ENCODE data around the gene NELL2.
A peak's percentile ranks its signal among the peaks of the same experiment; 100 is the strongest.

Gene NELL2

GRCh38 chr12:44521702-44522101 lies 354.4 kb downstream of the NELL2 start:
- TF ChIP-seq CTCF (IDR thresholded peaks at IDR 0.05; ENCODE audit: insufficient read depth, low read depth, low read length, missing control alignments): no peak
- DNase-seq (ENCODE audit: low read depth): no peak
- H3K4me3 ChIP-seq (ENCODE audit: low read depth, low read length): no peak overlapping the region

- no peak overlapping the region for H3K4me3 ChIP-seq (ENCODE audit: low read depth, low read length)
- no peak for TF ChIP-seq CTCF (IDR thresholded peaks at IDR 0.05; ENCODE audit: insufficient read depth, low read depth, low read length, missing control alignments)
- DNase-seq (ENCODE audit: low read depth): no peak
Measured at GRCh38 chr12:44519931-44520330, 356.2 kb downstream of the NELL2 start.

- DNase-seq (ENCODE audit: low read depth): peak; percentile 6
- TF ChIP-seq CTCF (IDR thresholded peaks at IDR 0.05; ENCODE audit: insufficient read depth, low read depth, low read length, missing control alignments): no peak
- no peak overlapping the region for H3K4me3 ChIP-seq (ENCODE audit: low read depth, low read length)
Measured at GRCh38 chr12:44511289-44511688, 364.8 kb downstream of the NELL2 start.

- TF ChIP-seq CTCF (IDR thresholded peaks at IDR 0.05; ENCODE audit: insufficient read depth, low read depth, low read length, missing control alignments): no peak
- H3K4me3 ChIP-seq (ENCODE audit: low read depth, low read length): no peak overlapping the region
- no peak for DNase-seq (ENCODE audit: low read depth)
Measured at GRCh38 chr12:44510510-44510909, 365.6 kb downstream of the NELL2 start.

- DNase-seq (ENCODE audit: low read depth): no peak
- H3K4me3 ChIP-seq (ENCODE audit: low read depth, low read length): no peak overlapping the region
- no peak for TF ChIP-seq CTCF (IDR thresholded peaks at IDR 0.05; ENCODE audit: insufficient read depth, low read depth, low read length, missing control alignments)
Measured at GRCh38 chr12:44510076-44510475, 366.0 kb downstream of the NELL2 start.

GRCh38 chr12:44509471-44509870 lies 366.6 kb downstream of the NELL2 start:
- TF ChIP-seq CTCF (IDR thresholded peaks at IDR 0.05; ENCODE audit: insufficient read depth, low read depth, low read length, missing control alignments): no peak
- no peak overlapping the region for H3K4me3 ChIP-seq (ENCODE audit: low read depth, low read length)
- DNase-seq (ENCODE audit: low read depth): no peak

GRCh38 chr12:44507461-44507860 lies 368.7 kb downstream of the NELL2 start:
- no peak for TF ChIP-seq CTCF (IDR thresholded peaks at IDR 0.05; ENCODE audit: insufficient read depth, low read depth, low read length, missing control alignments)
- no peak overlapping the region for H3K4me3 ChIP-seq (ENCODE audit: low read depth, low read length)
- no peak for DNase-seq (ENCODE audit: low read depth)
